ENCODE results near the gene RECQL5.

Gene RECQL5

DNA sequence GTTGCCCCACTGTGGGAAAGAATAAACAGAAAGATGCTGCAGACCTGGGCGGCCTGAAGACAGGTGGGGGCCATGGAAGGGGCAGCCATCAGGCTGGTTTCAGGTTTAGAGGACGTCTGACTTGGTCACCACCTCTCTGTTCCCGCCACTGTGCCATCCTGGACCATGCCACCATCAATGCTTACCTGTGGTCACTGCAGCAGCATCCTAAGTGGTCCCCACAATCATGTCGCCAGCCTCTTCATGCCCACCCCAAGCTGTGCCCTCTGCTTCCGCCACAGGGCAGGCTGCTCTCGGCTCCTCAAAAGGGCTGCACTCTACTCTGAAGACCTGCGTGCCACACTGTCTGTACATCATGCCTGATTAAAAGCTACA is 23.3 kb downstream of the RECQL5 start:
- no peak for DNase-seq (ENCODE audit: low spot score)
- TF ChIP-seq CTCF (IDR thresholded peaks at IDR 0.05; ENCODE audit: extremely low read depth, missing control alignments), result no peak

DNA sequence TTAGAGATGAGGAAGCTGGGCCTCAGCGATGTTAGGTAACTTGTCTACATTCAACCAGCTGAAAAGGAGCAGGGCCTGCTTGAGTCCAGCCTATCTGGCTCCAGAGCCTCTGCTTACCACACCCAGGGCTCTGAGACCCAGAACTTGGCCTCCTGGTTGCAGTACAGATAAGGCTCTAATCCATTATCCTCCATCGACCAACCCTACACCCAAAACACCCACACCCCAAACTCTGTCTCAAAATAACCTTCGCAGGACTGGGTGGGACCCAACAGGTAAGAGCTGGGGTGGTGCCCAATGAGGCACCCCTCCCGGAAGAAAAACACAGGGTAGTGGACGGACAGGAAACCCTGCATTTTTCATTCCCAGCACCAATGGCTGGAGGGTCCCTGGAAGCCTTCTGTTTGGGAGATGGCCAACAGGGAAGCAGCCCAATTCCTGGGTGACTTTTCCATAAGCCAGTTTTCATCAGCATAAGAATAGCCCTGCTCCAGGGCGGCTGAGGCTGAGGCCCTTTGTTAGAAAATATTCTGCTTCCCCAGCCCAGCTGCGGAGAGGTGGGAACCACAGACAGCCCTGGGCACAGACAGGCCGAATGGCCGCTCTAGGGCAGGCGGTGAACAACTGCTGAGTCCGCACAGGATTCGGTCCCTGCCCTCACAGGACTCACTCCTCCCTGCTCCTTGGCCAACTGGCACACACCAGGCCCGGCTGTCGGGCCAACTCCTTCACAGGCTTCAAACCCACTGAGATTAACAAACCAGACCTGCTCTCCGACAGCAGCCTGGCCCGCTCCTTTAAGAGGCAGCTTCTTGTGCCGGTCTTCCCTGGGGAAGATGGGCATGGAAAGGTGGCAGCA is 23.9 kb downstream of the RECQL5 start:
- DNase-seq (ENCODE audit: low spot score), result no peak
- no peak for TF ChIP-seq CTCF (IDR thresholded peaks at IDR 0.05; ENCODE audit: extremely low read depth, missing control alignments)

DNA sequence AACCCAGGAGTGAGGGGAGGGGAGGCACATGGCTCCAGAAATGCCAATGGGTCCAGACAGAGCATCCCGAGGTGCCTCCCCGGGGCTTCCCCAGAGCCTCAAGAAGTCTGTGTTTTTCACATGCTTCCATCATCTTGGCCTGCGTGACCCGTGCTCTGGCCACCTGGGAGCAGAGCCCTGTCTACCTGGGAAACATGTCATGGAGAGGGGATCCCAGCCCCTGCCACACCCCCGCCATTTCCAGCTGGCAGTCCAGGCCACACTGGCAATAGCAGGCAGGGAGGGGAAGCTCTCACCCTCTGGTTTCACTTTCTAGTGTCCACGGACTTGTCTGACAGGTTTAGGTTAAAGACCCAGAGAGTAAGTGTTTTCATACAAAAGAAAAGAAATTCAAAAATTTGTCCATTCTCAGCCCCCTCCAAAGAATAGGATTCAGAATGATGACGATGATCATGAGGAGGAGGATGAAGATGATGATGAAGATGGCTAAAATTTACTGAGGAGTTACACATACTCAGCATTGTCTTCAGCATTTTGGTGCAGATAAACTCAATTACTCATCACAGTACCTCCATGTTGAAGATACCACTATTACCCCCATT is 24.7 kb downstream of the RECQL5 start:
- no peak for TF ChIP-seq CTCF (IDR thresholded peaks at IDR 0.05; ENCODE audit: extremely low read depth, missing control alignments)
- no peak for DNase-seq (ENCODE audit: low spot score)

- TF ChIP-seq CTCF (IDR thresholded peaks at IDR 0.05; ENCODE audit: extremely low read depth, missing control alignments), result no peak
- DNase-seq (ENCODE audit: low spot score), result no peak
These were observed 25.6 kb downstream of the RECQL5 start for GRCh38 chr17:75641343-75641742.

DNA sequence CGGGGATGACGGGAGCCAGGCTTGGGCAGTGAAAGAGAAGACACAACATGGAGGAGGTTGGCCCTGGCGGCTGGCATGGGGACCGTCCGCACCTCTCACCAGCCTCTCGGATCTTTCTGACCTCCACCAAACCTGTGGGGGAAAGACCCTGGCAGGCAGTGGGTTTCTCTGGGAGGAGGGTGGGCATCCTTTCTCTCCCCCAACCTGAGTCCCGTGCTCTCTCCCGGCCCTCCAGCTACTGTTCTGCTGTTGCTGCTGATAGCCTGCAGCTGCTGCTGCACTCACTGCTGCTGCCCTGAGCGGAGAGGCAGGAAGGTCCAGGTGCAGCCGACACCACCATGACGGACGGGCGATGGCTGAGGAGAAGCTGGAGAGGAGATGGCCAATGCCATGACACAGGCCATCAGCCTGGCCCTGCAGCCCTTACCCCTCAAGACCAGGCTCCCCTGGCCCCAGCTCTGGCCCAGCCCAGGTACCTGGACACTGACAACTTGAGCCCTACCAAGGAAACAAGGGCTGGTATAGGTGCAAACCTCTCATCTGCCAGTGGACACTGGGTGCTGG is 26.3 kb downstream of the RECQL5 start:
- TF ChIP-seq CTCF (IDR thresholded peaks at IDR 0.05; ENCODE audit: extremely low read depth, missing control alignments), result no peak
- DNase-seq (ENCODE audit: low spot score), result no peak

DNA sequence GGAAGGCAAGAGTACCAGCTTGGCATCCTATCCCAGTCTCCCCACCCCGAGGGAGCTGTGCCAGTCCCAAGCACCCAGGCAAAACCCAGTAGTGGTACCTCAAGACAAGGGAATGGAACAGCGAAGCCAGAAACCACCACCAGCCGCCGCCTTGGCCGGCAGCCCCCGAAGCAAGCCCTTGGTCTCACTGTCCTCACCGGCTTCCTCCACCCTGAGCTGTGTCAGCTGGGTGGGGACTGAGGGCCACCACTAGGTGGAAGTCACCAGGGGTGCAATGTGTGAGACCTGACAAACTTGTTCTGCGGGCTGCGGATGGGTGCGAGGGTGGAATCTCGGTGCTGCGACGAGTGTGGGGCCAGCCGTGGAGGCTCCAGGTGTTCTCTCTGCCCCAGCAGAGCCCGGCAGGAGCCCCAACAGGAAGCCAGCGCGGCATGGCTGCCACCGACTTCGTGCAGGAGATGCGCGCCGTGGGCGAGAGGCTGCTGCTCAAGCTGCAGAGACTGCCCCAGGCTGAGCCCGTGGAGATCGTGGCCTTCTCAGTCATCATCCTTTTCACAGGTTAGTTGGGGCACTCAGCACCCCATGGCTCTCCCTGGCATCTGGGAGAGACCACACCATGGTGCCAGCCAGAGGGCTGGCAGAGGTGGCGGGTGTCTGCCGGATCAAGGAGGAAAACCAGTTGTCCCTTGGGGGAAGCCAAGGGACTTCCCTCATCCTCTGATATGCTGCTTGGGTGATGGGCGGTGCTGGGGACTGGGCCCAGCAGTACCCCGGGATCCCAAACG is 27.0 kb downstream of the RECQL5 start:
- TF ChIP-seq CTCF (IDR thresholded peaks at IDR 0.05; ENCODE audit: extremely low read depth, missing control alignments), result no peak
- no peak for DNase-seq (ENCODE audit: low spot score)

All from GM20000 (cell line).